GM19239 (cell line): ENCODE measurements around the gene CASP9.

ENCODE experiments used
- DNase-seq: peaks from one replicate; pipeline ENCODE4 v3.0.0; 2011; ENCODE audit warnings: low spot score; ENCODE audit not compliant: insufficient read length
- FAIRE-seq: peaks from 2 replicates; lab custom pipeline; 2011; peaks lifted over from hg19 to GRCh38; lab: Jason Lieb, UNC

Gene CASP9

GRCh38 chr1:15524021-15524282 is at the start of gene CASP9:
Gene CASP9, minus strand, starts transcription at chr1:15524215. Its CDS starts 15 bp downstream, at chr1:15524200.
- no peak for FAIRE-seq
- DNase-seq, result no peak

GRCh38 chr1:15573477-15573876 is 49.5 kb upstream of the CASP9 start:
- DNase-seq (no peak), FAIRE-seq (no peak)

- DNase-seq (no peak), FAIRE-seq (no peak)
Measured at GRCh38 chr1:15571266-15571665, 47.3 kb upstream of the CASP9 start.

- FAIRE-seq (no peak), DNase-seq (no peak)
Measured at GRCh38 chr1:15570861-15571260, 46.8 kb upstream of the CASP9 start.

- DNase-seq (no peak), FAIRE-seq (no peak)
Measured at GRCh38 chr1:15568387-15569073, 44.5 kb upstream of the CASP9 start.

- no peak for DNase-seq
Measured at GRCh38 chr1:15559189-15559810, 35.3 kb upstream of the CASP9 start.

GRCh38 chr1:15558516-15558915 is 34.5 kb upstream of the CASP9 start:
- no peak for FAIRE-seq

More at GRCh38 chr1:15559189-15559810, 35.3 kb upstream of the CASP9 start:
- no peak for FAIRE-seq

GRCh38 chr1:15557594-15557993 is 33.6 kb upstream of the CASP9 start:
- DNase-seq (no peak), FAIRE-seq (no peak)

More at GRCh38 chr1:15558516-15558915, 34.5 kb upstream of the CASP9 start:
- no peak for DNase-seq

- no peak for FAIRE-seq
Measured at GRCh38 chr1:15557008-15557407, 33.0 kb upstream of the CASP9 start.

GRCh38 chr1:15550573-15550972 is 26.6 kb upstream of the CASP9 start:
- DNase-seq (no peak), FAIRE-seq (no peak)

More at GRCh38 chr1:15557008-15557407, 33.0 kb upstream of the CASP9 start:
- no peak for DNase-seq

GRCh38 chr1:15546641-15547040 is 22.6 kb upstream of the CASP9 start:
- no peak for DNase-seq
- no peak for FAIRE-seq

GRCh38 chr1:15543589-15544568 is 19.9 kb upstream of the CASP9 start:
- FAIRE-seq, result no peak

GRCh38 chr1:15543251-15543588 is 19.2 kb upstream of the CASP9 start:
- FAIRE-seq (no peak), DNase-seq (no peak)

More at GRCh38 chr1:15543589-15544568, 19.9 kb upstream of the CASP9 start:
- DNase-seq, result no peak

- FAIRE-seq, result no peak
- DNase-seq, result no peak
Measured at GRCh38 chr1:15542388-15543250, 18.6 kb upstream of the CASP9 start.

- FAIRE-seq (no peak), DNase-seq (no peak)
Measured at GRCh38 chr1:15541231-15541792, 17.3 kb upstream of the CASP9 start.

- DNase-seq (no peak), FAIRE-seq (no peak)
Measured at GRCh38 chr1:15540186-15540585, 16.2 kb upstream of the CASP9 start.

GRCh38 chr1:15538771-15539170 is 14.8 kb upstream of the CASP9 start:
- DNase-seq (no peak), FAIRE-seq (no peak)

- FAIRE-seq (no peak), DNase-seq (no peak)
Measured at GRCh38 chr1:15531682-15532081, 7.7 kb upstream of the CASP9 start.

GRCh38 chr1:15531003-15531402 is 7.0 kb upstream of the CASP9 start:
- FAIRE-seq (no peak), DNase-seq (no peak)
